Measurements from ENCODE around the gene C10orf62. TPM values are rescaled to one million over a fixed set of nuclear protein-coding genes. Genes with fewer than 3 reads are reported as not detected.

The C10orf62 gene
- total and polyA plus RNA-seq, 2 donors (not counting 3 experiments of a cell fraction or from before 2014, with no cell fraction given), result not detected

DNA sequence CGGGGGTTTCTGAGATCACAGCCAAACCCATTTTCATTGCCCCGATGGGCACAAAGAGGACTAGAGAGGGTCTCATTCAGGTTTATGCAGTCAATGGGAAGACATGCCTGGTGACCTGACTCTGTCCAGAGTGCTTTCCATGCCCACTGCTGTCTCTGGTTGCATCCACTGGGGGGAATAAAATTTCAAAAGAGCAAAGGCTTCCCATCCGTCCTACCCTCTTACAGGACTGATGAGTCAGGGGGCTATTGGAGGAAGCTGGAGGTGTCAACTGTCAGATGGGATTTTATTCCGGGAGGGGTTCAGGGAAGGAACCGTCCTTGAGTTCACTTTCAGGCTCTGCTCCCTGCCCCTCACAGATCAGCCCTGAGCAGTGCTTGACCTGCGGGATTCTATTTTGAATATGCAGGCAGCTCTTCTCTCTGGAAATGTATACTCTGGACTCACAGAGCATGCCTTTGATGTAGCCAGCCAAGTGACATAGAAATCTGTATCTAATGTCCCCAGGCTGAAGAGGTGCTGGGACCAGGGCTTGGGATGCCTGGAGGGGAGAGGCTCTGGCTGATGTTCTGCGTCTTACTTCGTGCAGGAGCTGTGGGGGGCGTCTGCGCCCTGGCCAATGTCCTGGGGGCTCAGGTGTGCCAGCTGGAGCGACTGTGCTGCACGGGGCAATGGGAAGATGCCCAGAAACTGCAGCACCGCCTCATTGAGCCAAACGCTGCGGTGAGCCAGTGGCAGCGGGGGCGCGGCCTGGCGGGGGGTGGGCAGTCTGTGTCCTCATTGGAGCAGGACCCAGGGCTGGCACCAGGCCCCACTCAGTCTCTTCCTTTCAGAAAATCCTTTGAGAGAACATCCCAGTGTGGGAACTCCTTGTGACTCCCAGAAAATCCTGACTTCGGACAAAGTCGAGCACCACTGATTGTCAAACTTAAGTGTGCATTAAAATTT, 12.0 kb downstream of the C10orf62 start:
- Histone ChIP-seq H3K4me1 (ENCODE audit: control insufficient read depth, extremely low read depth, insufficient read depth, low read length) (peaks cover 15% of the 10 kb centered on the region), H3K9me1 (replicated peaks; ENCODE audit: control insufficient read depth, extremely low read depth, insufficient read depth, low read length) (no peaks in the 10 kb centered on the region), H3K27ac (ENCODE audit: insufficient read depth, low read depth, low read length) (no peak overlapping the region), H3K4me3 (replicated peaks in 1 of 3; ENCODE audit: insufficient read depth in 1 of 3, low read depth in 1 of 3, low read length in 3 of 3) (no peak overlapping the region), H2AFZ (ENCODE audit: low read depth, low read length) (no peak overlapping the region), H3K9ac (replicated peaks; ENCODE audit: extremely low read depth, insufficient read depth, low read length) (no peak overlapping the region), H3K4me2 (ENCODE audit: insufficient read depth, low read length) (no peak overlapping the region), H3K27me3 (ENCODE audit: control insufficient read depth in 2 of 2, insufficient read depth in 2 of 2, low read length in 2 of 2) (no peaks in the 10 kb centered on the region), H3K36me3 (ENCODE audit: control insufficient read depth in 2 of 2, extremely low read depth in 1 of 2, insufficient read depth in 2 of 2, low read length in 2 of 2) (no peaks in the 10 kb centered on the region), H3K79me2 (ENCODE audit: control insufficient read depth, insufficient read depth, low read length) (no peaks in the 10 kb centered on the region), H3K9me3 (replicated peaks; ENCODE audit: control insufficient read depth, insufficient read depth, low read length) (no peaks in the 10 kb centered on the region), H4K20me1 (replicated peaks; ENCODE audit: control insufficient read depth, extremely low read depth, insufficient read depth, low read length) (no peaks in the 10 kb centered on the region)
- POLR2A ChIA-PET, result no interaction called here
- intact Hi-C loops (cut with micrococcal nuclease) (no loop called here), dilution Hi-C loops (cut with MboI; ENCODE audit: extremely low pct_ligation_motif_present, low sequenced_read_pairs) (no loop called here)
- DNase-seq (ENCODE audit: low read depth, low spot score) (no peak), FAIRE-seq (no peak)
- CTCF ChIA-PET, result interaction anchor here (1.3 to 1.5 kb wide), 4 partner anchors 11 to 30 kb away, joined by 3 to 9 read pairs (median 4); partner anchors contain the start of gene ANKRD2
- no TSS peak for BruUV-seq (replicated peaks)
- TF ChIP-seq FOS (IDR thresholded peaks at IDR 0.05; ENCODE audit: borderline replicate concordance, insufficient read depth, low read length), result no peak
- TF ChIP-seq JUN (IDR thresholded peaks at IDR 0.05; ENCODE audit: borderline replicate concordance, insufficient read depth, insufficient read length, low read depth), result no peak
- TF ChIP-seq EZH2 (IDR thresholded peaks at IDR 0.05; ENCODE audit: borderline replicate concordance, low read depth, low read length, severe bottlenecking), result no peak
- TF ChIP-seq, protein P1, sequence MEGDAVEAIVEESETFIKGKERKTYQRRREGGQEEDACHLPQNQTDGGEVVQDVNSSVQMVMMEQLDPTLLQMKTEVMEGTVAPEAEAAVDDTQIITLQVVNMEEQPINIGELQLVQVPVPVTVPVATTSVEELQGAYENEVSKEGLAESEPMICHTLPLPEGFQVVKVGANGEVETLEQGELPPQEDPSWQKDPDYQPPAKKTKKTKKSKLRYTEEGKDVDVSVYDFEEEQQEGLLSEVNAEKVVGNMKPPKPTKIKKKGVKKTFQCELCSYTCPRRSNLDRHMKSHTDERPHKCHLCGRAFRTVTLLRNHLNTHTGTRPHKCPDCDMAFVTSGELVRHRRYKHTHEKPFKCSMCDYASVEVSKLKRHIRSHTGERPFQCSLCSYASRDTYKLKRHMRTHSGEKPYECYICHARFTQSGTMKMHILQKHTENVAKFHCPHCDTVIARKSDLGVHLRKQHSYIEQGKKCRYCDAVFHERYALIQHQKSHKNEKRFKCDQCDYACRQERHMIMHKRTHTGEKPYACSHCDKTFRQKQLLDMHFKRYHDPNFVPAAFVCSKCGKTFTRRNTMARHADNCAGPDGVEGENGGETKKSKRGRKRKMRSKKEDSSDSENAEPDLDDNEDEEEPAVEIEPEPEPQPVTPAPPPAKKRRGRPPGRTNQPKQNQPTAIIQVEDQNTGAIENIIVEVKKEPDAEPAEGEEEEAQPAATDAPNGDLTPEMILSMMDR (IDR thresholded peaks at IDR 0.05; ENCODE audit: extremely low read depth in 1 of 2, insufficient read depth in 1 of 2, low read depth in 1 of 2, low read length in 2 of 2), result no peak
- no peak for TF ChIP-seq POLR2AphosphoS5 (IDR thresholded peaks at IDR 0.05; ENCODE audit: insufficient read depth, low read depth, low read length)

All from endothelial cell of umbilical vein (primary cell).